SK-N-SH (cell line): ENCODE measurements around the gene RNF19B.

Experiments used
- CHD2 ChIP-seq: fragments of 150-350 bp; IDR thresholded peaks from 2 replicates; pipeline ENCODE4 v1.6.1; 2018; ENCODE audit warnings: low read length; ENCODE audit not compliant: partially characterized antibody
- ELF1 ChIP-seq: IDR thresholded peaks from 2 replicates; pipeline ENCODE4 v1.4.0; 2012
- EP300 ChIP-seq, 2 experiments: IDR thresholded peaks; 2 replicates each; pipeline versions ENCODE4 v1.4.0 to v1.6.1; 2012; ENCODE audit warnings: borderline replicate concordance in 1 of 2, low read depth in 1 of 2, low read length in 1 of 2
- MEF2A ChIP-seq: IDR thresholded peaks from 2 replicates; pipeline ENCODE4 v1.4.0; 2012; ENCODE audit warnings: low read depth, borderline replicate concordance
- POLR2AphosphoS5 ChIP-seq: IDR thresholded peaks from 2 replicates; pipeline ENCODE4 v1.6.1; 2012; ENCODE audit warnings: low read depth, low read length
- RAD21 ChIP-seq: IDR thresholded peaks from 2 replicates; pipeline ENCODE4 v1.6.1; 2012; ENCODE audit warnings: mild to moderate bottlenecking, low read length
- REST ChIP-seq: IDR thresholded peaks from 2 replicates; pipeline ENCODE4 v1.6.1; 2012; ENCODE audit warnings: mild to moderate bottlenecking, low read depth, low read length, moderate library complexity
- SMC3 ChIP-seq: IDR thresholded peaks from 2 replicates; pipeline ENCODE4 v1.6.1; 2012; ENCODE audit warnings: low read depth, low read length, improper control_type of control experiment
- TAF1 ChIP-seq: IDR thresholded peaks from 2 replicates; pipeline ENCODE4 v1.6.1; 2012; ENCODE audit warnings: low read depth, mild to moderate bottlenecking, low read length, moderate library complexity, borderline replicate concordance
- YY1 ChIP-seq: IDR thresholded peaks from 2 replicates; pipeline ENCODE4 v1.4.0; 2012; ENCODE audit warnings: low read depth, mild to moderate bottlenecking
- TF ChIP-seq, protein P1 (sequence below): fragments of 200-600 bp; sonication (generic); IDR thresholded peaks from 2 replicates; pipeline ENCODE4 v1.6.1; 2017; ENCODE audit warnings: antibody characterized with exemption, mild to moderate bottlenecking, moderate library complexity

DNA sequence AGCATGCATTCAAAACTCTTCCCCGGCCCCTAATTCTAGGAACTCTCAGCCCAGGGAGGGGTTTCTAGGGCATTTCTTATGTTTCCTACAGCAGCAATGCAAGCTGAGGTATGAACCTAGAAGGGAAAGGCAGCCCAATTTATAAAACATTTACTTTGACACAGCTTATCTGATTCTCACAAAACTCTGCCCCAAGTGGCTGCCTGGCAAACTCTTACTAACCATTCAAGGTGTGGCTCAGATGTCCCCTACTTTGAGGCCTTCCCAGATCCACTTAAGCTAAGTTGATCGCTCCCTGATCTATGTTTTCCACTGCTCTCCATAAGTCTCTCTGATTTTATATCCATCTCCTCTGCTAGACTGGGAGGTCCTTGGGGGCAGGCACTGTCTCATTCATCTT, 36.7 kb upstream of the RNF19B start:
- TF ChIP-seq EP300 (IDR thresholded peaks at IDR 0.05; ENCODE audit: borderline replicate concordance in 1 of 2, low read depth in 1 of 2, low read length in 1 of 2) (no peak), MEF2A (no peak), YY1 (no peak), RAD21 (no peak), ELF1 (no peak), TAF1 (no peak), REST (no peak), POLR2AphosphoS5 (no peak), CHD2 (no peak), SMC3 (no peak)
- TF ChIP-seq, protein P1, sequence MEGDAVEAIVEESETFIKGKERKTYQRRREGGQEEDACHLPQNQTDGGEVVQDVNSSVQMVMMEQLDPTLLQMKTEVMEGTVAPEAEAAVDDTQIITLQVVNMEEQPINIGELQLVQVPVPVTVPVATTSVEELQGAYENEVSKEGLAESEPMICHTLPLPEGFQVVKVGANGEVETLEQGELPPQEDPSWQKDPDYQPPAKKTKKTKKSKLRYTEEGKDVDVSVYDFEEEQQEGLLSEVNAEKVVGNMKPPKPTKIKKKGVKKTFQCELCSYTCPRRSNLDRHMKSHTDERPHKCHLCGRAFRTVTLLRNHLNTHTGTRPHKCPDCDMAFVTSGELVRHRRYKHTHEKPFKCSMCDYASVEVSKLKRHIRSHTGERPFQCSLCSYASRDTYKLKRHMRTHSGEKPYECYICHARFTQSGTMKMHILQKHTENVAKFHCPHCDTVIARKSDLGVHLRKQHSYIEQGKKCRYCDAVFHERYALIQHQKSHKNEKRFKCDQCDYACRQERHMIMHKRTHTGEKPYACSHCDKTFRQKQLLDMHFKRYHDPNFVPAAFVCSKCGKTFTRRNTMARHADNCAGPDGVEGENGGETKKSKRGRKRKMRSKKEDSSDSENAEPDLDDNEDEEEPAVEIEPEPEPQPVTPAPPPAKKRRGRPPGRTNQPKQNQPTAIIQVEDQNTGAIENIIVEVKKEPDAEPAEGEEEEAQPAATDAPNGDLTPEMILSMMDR, result peak; percentile 32; the same call in 1 of the 2 replicates
